ENCODE measurements around the gene KIAA0319L. TPM values are rescaled to one million over a fixed set of nuclear protein-coding genes. Genes with fewer than 3 reads are reported as not detected.

The KIAA0319L gene
- total and polyA plus RNA-seq, 2 experiments from 2014 or later: 56.7 to 77.3 TPM

GRCh38 chr1:35600593-35600992 lies 43.4 kb upstream of the KIAA0319L start:
- DNase-seq (ENCODE audit: low read depth in 1 of 2, low spot score in 1 of 2): no peak
- Histone ChIP-seq H3K27me3 (no peaks in the 10 kb centered on the region), H3K4me1 (ENCODE audit: low read depth) (no peaks in the 10 kb centered on the region), H3K9me3 (ENCODE audit: low read depth) (no peaks in the 10 kb centered on the region), H3K27ac (no peak overlapping the region), H3K36me3 (peaks cover 4% of the 10 kb centered on the region), H3K4me3 (no peak overlapping the region)
- no peak for TF ChIP-seq CTCF (IDR thresholded peaks at IDR 0.05; ENCODE audit: low read depth, low read length)

- Histone ChIP-seq H3K4me3 (no peak overlapping the region), H3K4me1 (ENCODE audit: low read depth) (no peaks in the 10 kb centered on the region), H3K27ac (no peak overlapping the region), H3K27me3 (no peaks in the 10 kb centered on the region), H3K36me3 (no peaks in the 10 kb centered on the region), H3K9me3 (ENCODE audit: low read depth) (no peaks in the 10 kb centered on the region)
- no peak for TF ChIP-seq CTCF (IDR thresholded peaks at IDR 0.05; ENCODE audit: low read depth, low read length)
- no peak for DNase-seq (ENCODE audit: low read depth in 1 of 2, low spot score in 1 of 2)
Measured at GRCh38 chr1:35599411-35599810, 42.2 kb upstream of the KIAA0319L start.

DNA sequence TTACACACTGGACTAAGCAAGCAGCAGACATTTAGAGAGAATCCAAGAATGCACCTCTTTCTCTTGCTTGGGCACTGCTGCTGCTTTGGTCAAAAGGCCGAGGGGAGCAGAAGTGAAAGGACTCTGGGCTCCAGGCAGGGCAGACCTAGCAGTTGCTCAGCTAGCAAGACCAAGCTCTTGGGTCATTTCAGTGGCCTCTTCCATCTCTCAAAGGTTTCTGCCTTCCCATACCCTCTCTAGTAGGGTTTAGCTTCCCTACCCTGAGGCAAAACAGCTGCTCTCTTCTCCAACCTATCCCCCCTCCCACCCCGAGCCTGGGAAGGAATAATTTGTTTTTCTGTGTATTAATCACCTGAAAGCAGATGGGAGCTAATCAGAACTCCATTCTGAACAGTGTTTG lies 41.7 kb upstream of the KIAA0319L start:
- Histone ChIP-seq H3K4me3 (no peak overlapping the region), H3K36me3 (no peaks in the 10 kb centered on the region)

GRCh38 chr1:35597870-35598269 lies 40.7 kb upstream of the KIAA0319L start:
- H3K9me3 ChIP-seq (ENCODE audit: low read depth): no peaks in the 10 kb centered on the region
- H3K36me3 ChIP-seq: no peaks in the 10 kb centered on the region
- no peaks in the 10 kb centered on the region for H3K27me3 ChIP-seq
- no peaks in the 10 kb centered on the region for H3K4me1 ChIP-seq (ENCODE audit: low read depth)
- no peak overlapping the region for H3K4me3 ChIP-seq
- no peak overlapping the region for H3K27ac ChIP-seq
- DNase-seq (ENCODE audit: low read depth in 1 of 2, low spot score in 1 of 2): no peak
- TF ChIP-seq CTCF (IDR thresholded peaks at IDR 0.05; ENCODE audit: low read depth, low read length): no peak

More for the DNA sequence above, 41.7 kb upstream of the KIAA0319L start:
- no peaks in the 10 kb centered on the region for H3K9me3 ChIP-seq (ENCODE audit: low read depth)
- TF ChIP-seq CTCF (IDR thresholded peaks at IDR 0.05; ENCODE audit: low read depth, low read length): no peak
- no peak for DNase-seq (ENCODE audit: low read depth in 1 of 2, low spot score in 1 of 2)
- no peak overlapping the region for H3K27ac ChIP-seq
- H3K4me1 ChIP-seq (ENCODE audit: low read depth): no peaks in the 10 kb centered on the region
- no peaks in the 10 kb centered on the region for H3K27me3 ChIP-seq

- Histone ChIP-seq H3K36me3 (no peaks in the 10 kb centered on the region), H3K27ac (no peak overlapping the region), H3K4me1 (ENCODE audit: low read depth) (no peaks in the 10 kb centered on the region), H3K27me3 (no peaks in the 10 kb centered on the region), H3K9me3 (ENCODE audit: low read depth) (no peaks in the 10 kb centered on the region), H3K4me3 (no peak overlapping the region)
- no peak for DNase-seq (ENCODE audit: low read depth in 1 of 2, low spot score in 1 of 2)
- TF ChIP-seq CTCF (IDR thresholded peaks at IDR 0.05; ENCODE audit: low read depth, low read length): no peak
Measured at GRCh38 chr1:35595684-35596083, 38.5 kb upstream of the KIAA0319L start.
